A549 treated with RU486 at 1 μM for 4 hours (cell line): Measurements from ENCODE around the gene RBM33. TPM values are rescaled to one million over a fixed set of nuclear protein-coding genes. Genes with fewer than 3 reads are reported as not detected.

Source experiments
- total RNA-seq: library from RNA; stranded (reverse); fragments of 200-300 nt; extraction: Qiagen RNA extraction; gene quantifications from 5 replicates; pipeline ENCODE4 v1.2.3, GENCODE V29; 2022; ENCODE audit warnings: low read depth

Gene RBM33, protein sequence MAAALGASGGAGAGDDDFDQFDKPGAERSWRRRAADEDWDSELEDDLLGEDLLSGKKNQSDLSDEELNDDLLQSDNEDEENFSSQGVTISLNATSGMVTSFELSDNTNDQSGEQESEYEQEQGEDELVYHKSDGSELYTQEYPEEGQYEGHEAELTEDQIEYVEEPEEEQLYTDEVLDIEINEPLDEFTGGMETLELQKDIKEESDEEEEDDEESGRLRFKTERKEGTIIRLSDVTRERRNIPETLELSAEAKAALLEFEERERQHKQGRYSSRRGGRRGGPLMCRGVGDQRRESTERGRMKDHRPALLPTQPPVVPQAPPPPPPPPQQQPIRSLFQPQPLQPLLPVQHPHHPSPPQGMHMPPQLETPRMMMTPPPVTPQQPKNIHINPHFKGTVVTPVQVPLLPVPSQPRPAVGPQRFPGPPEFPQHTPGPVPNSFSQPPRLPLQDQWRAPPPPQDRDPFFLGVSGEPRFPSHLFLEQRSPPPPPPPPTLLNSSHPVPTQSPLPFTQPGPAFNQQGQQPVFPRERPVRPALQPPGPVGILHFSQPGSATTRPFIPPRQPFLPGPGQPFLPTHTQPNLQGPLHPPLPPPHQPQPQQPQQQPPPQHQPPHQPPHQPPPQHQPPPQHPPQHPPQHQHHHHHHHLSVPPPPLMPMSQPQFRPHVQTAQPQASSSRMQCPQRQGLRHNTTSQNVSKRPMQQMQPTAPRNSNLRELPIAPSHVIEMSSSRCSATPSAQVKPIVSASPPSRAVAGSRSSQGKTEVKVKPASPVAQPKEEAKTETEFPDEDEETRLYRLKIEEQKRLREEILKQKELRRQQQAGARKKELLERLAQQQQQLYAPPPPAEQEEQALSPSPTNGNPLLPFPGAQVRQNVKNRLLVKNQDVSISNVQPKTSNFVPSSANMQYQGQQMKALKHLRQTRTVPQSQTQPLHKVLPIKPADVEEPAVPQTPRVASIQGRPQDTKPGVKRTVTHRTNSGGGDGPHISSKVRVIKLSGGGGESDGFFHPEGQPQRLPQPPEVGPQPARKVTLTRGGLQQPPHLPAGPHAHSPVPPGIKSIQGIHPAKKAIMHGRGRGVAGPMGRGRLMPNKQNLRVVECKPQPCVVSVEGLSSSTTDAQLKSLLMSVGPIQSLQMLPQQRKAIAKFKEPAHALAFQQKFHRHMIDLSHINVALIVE
- 19.2 to 29.0 TPM (median 27.9 TPM) in 5 replicates for total RNA-seq

DNA sequence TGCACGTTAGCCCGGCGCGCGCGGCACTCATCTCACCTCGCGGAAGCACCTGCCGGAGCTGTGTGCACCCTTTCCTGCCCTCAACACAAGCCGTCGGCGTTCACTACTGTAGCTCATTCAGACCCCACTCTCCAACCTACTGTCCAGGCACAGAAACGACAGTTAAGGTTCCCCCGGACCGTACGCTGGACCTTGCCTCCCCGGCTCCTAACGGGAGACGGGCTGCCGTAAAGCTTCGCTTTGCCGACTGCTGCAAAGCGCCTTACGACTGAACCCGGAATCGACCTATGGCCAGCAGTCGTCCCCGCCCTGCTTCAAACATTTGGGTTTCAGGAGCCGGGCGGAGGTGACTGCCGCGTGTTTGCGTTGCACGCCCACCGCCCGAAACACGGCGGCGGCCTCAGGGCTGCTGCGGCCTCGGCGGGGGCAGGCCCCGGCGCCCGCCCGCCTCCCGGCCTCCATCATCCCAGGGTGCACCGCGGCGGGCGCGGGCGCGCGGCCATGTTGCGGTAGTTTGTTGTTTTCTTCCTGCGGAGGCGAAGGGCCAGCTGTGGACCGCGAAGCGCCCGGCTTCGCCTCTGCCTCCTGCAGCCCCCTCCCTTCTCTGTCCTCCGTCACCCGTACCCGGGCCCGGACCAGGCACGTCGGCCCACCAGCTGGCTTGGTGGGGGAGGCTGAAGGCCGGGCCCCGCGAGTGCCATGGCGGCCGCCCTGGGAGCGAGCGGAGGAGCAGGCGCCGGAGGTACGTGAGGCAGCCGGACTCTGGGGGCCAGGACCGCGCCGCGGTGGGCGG is at the start of gene RBM33:
RBM33 (plus strand) TSS at position 484 of the 793 bp plus-strand sequence; CDS start at position 700, 216 bp downstream.

DNA sequence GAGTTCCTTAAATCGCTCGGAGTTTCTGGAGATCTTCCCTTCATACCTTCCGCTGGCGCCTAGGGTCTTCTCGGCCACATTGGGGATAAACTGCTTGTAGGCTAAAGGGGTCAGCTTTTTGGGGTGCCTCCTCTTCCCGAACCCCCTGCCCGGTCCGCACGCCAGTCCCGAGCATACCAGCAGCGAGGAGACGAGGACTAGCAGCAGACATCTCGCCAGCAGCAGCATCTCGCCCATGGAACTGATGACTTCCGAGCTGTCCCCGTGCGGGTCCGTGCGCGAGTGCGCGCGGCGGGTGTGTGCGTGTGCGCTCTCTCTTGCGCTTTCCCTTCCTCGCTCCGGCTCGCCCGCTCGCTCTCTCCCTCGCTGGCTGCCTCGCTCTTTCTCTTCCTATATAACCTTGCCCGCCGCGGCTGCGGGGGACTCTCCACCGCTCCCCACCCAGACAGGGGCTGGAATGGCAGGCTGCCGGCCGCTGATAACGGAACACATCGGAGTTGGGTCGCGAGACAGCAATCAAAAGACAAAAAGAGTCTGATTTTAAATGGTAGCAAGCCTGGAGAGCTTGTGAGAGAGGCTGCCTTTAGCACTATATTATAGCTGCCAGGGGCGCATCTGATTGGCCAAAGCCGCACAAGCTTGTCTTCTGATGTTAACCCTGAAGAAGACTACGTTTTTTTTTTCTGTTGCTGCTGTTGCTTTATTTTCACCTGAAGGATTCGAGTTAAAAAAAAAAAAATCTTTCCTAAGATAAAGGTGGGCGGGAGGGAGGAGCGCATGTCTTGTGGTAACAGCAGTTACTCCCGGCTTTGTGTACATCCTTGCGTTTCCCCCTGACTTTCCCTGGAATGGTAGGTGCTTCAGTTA is 167.7 kb downstream of the RBM33 start, which contains the start of gene SHH:
SHH (minus strand) TSS at position 569 of the 867 bp plus-strand sequence; CDS start at position 228, 341 bp downstream.

Other genes with a start within 250 kb of the RBM33 start
- 0.62 to 1.0 TPM (median 0.94 TPM) in 5 replicates for gene EN2, start 186.5 kb upstream of the RBM33 start, total RNA-seq
- gene CNPY1, start 98.1 kb upstream of the RBM33 start, total RNA-seq: not detected in 5 replicates
- 1.4 to 3.5 TPM (median 2.4 TPM) in 5 replicates for gene SHH, start 167.8 kb downstream of the RBM33 start, total RNA-seq